GM18508 (cell line): ENCODE measurements around the gene SPAG4.
A peak's percentile ranks its signal among the peaks of the same experiment; 100 is the strongest.

Source experiments
- ATAC-seq: cut with Tn5 transposase; IDR thresholded peaks from one replicate; pipeline ENCODE4 v1.9.1; 2021; ENCODE audit warnings: moderate number of reproducible peaks; ENCODE audit not compliant: insufficient read depth, unreplicated experiment

Gene SPAG4

GRCh38 chr20:35615667-35616464, at the start of gene SPAG4:
Gene SPAG4, plus strand, starts transcription at chr20:35615829. Its CDS starts 175 bp downstream, at chr20:35616004.
- ATAC-seq: peak; percentile 10

- no peak for ATAC-seq
Observed at GRCh38 chr20:35568645-35569044, 47.0 kb upstream of the SPAG4 start.

GRCh38 chr20:35571555-35571954, 44.1 kb upstream of the SPAG4 start:
- no peak for ATAC-seq

- ATAC-seq: no peak
Observed at GRCh38 chr20:35572838-35573237, 42.8 kb upstream of the SPAG4 start.

- ATAC-seq: no peak
Observed at GRCh38 chr20:35575958-35576357, 39.7 kb upstream of the SPAG4 start.

- no peak for ATAC-seq
Observed at GRCh38 chr20:35576816-35577215, 38.8 kb upstream of the SPAG4 start.

GRCh38 chr20:35578469-35578868, 37.2 kb upstream of the SPAG4 start:
- no peak for ATAC-seq

- ATAC-seq: no peak
Observed at GRCh38 chr20:35579196-35579595, 36.4 kb upstream of the SPAG4 start.

- ATAC-seq: no peak
Observed at GRCh38 chr20:35582131-35582530, 33.5 kb upstream of the SPAG4 start.

- no peak for ATAC-seq
Observed at GRCh38 chr20:35582741-35583404, 32.8 kb upstream of the SPAG4 start.

GRCh38 chr20:35583636-35584560, 31.7 kb upstream of the SPAG4 start:
- ATAC-seq: no peak

GRCh38 chr20:35586751-35587425, 28.7 kb upstream of the SPAG4 start:
- no peak for ATAC-seq

GRCh38 chr20:35587436-35587835, 28.2 kb upstream of the SPAG4 start:
- ATAC-seq: no peak

- ATAC-seq: no peak
Observed at GRCh38 chr20:35588397-35588796, 27.2 kb upstream of the SPAG4 start.

GRCh38 chr20:35592339-35592974, 23.2 kb upstream of the SPAG4 start:
- no peak for ATAC-seq

- no peak for ATAC-seq
Observed at GRCh38 chr20:35595456-35595855, 20.2 kb upstream of the SPAG4 start.

- ATAC-seq: no peak
Observed at GRCh38 chr20:35595901-35596300, 19.7 kb upstream of the SPAG4 start.

GRCh38 chr20:35597186-35597585, 18.4 kb upstream of the SPAG4 start:
- ATAC-seq: no peak

- no peak for ATAC-seq
Observed at GRCh38 chr20:35598476-35598875, 17.2 kb upstream of the SPAG4 start.
